Endothelial cell of umbilical vein (primary cell): ENCODE results near the gene NNT. TPM values are rescaled to one million over a fixed set of nuclear protein-coding genes. Genes with fewer than 3 reads are reported as not detected.

Experiments
- BruUV-seq: library from RNA; stranded (reverse); fragments of 400-500 nt; replicated peaks from 2 replicates; lab custom pipeline; 2021; lab: Mats Ljungman, UMichigan
- CTCF ChIA-PET: fragments of 300-600, 350-600 bp; sonication (Branson Sonifier 250); formaldehyde crosslinking; loops from one replicate; lab custom pipeline; 2021; ENCODE audit warnings: antibody characterized with exemption, inconsistent platforms; lab: Charles Lee
- POLR2A ChIA-PET: fragments of 300-600, 350-600 bp; sonication (Branson Sonifier 250); formaldehyde crosslinking; loops from one replicate; lab custom pipeline; 2021; ENCODE audit warnings: antibody characterized with exemption, inconsistent platforms; lab: Charles Lee
- DNase-seq: peaks from one replicate; pipeline ENCODE4 v3.0.0-alpha.2; 2011; ENCODE audit warnings: low read depth, low spot score
- FAIRE-seq: peaks from 2 replicates; lab custom pipeline; 2011; peaks lifted over from hg19 to GRCh38; lab: Jason Lieb, UNC
- H2AFZ ChIP-seq: 2 replicates; pipeline ENCODE4 v1.6.0; 2012; ENCODE audit warnings: low read depth, low read length, control low read depth, inconsistent platforms
- H3K27ac ChIP-seq: 2 replicates; pipeline ENCODE4 v1.5.1; 2011; ENCODE audit warnings: low read depth, mild to moderate bottlenecking, control low read depth, low read length, moderate library complexity; ENCODE audit not compliant: insufficient read depth
- H3K27me3 ChIP-seq, 2 experiments: 2 replicates each; pipeline versions ENCODE4 v1.6.0 to v1.6.1; 2011; ENCODE audit warnings: low read length in 2 of 2, mixed read lengths in 1 of 2; ENCODE audit not compliant: control insufficient read depth in 2 of 2, insufficient read depth in 2 of 2
- H3K36me3 ChIP-seq, 2 experiments: 2 replicates in 1 of 2; 3 replicates in 1 of 2; pipeline ENCODE4 v1.5.1; 2011; ENCODE audit warnings: low read length in 2 of 2, mild to moderate bottlenecking in 1 of 2, moderate library complexity in 1 of 2; ENCODE audit not compliant: control insufficient read depth in 2 of 2, insufficient read depth in 2 of 2; ENCODE audit errors: extremely low read depth in 1 of 2
- H3K4me1 ChIP-seq: 3 replicates; pipeline ENCODE4 v1.5.1; 2011; ENCODE audit warnings: mild to moderate bottlenecking, low read length; ENCODE audit not compliant: control insufficient read depth, insufficient read depth; ENCODE audit errors: extremely low read depth
- H3K4me2 ChIP-seq: 2 replicates; pipeline ENCODE4 v1.6.1; 2011; ENCODE audit warnings: low read length, control low read depth, mixed read lengths; ENCODE audit not compliant: insufficient read depth
- H3K4me3 ChIP-seq, 3 experiments: fragments of 200-600 bp in 1 of 3; sonication (generic), shearing (Covaris generic) in 1 of 3; replicated peaks in 1 of 3; 2 replicates each; pipeline ENCODE4 v1.5.1; 2011 to 2016; ENCODE audit warnings: control low read depth in 3 of 3, low read length in 3 of 3, mild to moderate bottlenecking in 2 of 3, inconsistent platforms in 1 of 3, low read depth in 1 of 3, moderate library complexity in 1 of 3; ENCODE audit not compliant: insufficient read depth in 1 of 3
- H3K79me2 ChIP-seq: 2 replicates; pipeline ENCODE4 v1.6.0; 2012; ENCODE audit warnings: low read length, inconsistent platforms; ENCODE audit not compliant: control insufficient read depth, insufficient read depth
- H3K9ac ChIP-seq: replicated peaks from 2 replicates; pipeline ENCODE3; 2011; ENCODE audit warnings: low read length, control low read depth; ENCODE audit not compliant: insufficient read depth; ENCODE audit errors: extremely low read depth
- H3K9me1 ChIP-seq: replicated peaks from 3 replicates; pipeline ENCODE4 v1.6.0; 2011; ENCODE audit warnings: mild to moderate bottlenecking, low read length; ENCODE audit not compliant: control insufficient read depth, insufficient read depth; ENCODE audit errors: extremely low read depth
- H3K9me3 ChIP-seq: replicated peaks from 2 replicates; pipeline ENCODE4 v1.5.1; 2012; ENCODE audit warnings: low read length, inconsistent platforms; ENCODE audit not compliant: control insufficient read depth, insufficient read depth
- H4K20me1 ChIP-seq: replicated peaks from 2 replicates; pipeline ENCODE3; 2011; ENCODE audit warnings: mild to moderate bottlenecking, low read length; ENCODE audit not compliant: control insufficient read depth, insufficient read depth; ENCODE audit errors: extremely low read depth
- EZH2 ChIP-seq: IDR thresholded peaks from 2 replicates; pipeline ENCODE4 v1.6.1; 2012; ENCODE audit warnings: borderline replicate concordance, low read depth, mild to moderate bottlenecking, moderate library complexity, low read length, inconsistent platforms; ENCODE audit not compliant: severe bottlenecking
- FOS ChIP-seq: IDR thresholded peaks from 2 replicates; pipeline ENCODE4 v1.6.1; 2011; ENCODE audit warnings: mild to moderate bottlenecking, low read length, moderate library complexity, borderline replicate concordance; ENCODE audit not compliant: insufficient read depth
- GATA2 ChIP-seq: IDR thresholded peaks from 2 replicates; pipeline ENCODE4 v1.7.0; 2011; ENCODE audit warnings: low read depth, mild to moderate bottlenecking, moderate library complexity, mixed read lengths, low read length; ENCODE audit not compliant: insufficient read length, insufficient read depth
- JUN ChIP-seq: IDR thresholded peaks from 2 replicates; pipeline ENCODE4 v1.6.1; 2011; ENCODE audit warnings: borderline replicate concordance, low read depth; ENCODE audit not compliant: insufficient read length, insufficient read depth
- MYC ChIP-seq: IDR thresholded peaks from one replicate; pipeline ENCODE4 v1.6.1; 2011; ENCODE audit warnings: mild to moderate bottlenecking, low read depth, low read length
- POLR2A ChIP-seq: IDR thresholded peaks from 2 replicates; pipeline ENCODE4 v1.6.1; 2012; ENCODE audit warnings: low read depth, mild to moderate bottlenecking, control low read depth, low read length
- POLR2AphosphoS5 ChIP-seq: IDR thresholded peaks from 2 replicates; pipeline ENCODE4 v1.6.1; 2012; ENCODE audit warnings: low read depth, mild to moderate bottlenecking, control low read depth, low read length, moderate library complexity; ENCODE audit not compliant: insufficient read depth
- dilution Hi-C: fragments of 300-500 bp; cut with MboI; formaldehyde crosslinking; loops from one replicate; pipeline ENCODE4 v1.15.0; 2019; ENCODE audit warnings: low sequenced_read_pairs; ENCODE audit not compliant: extremely low pct_ligation_motif_present
- intact Hi-C: fragments of 100-400 bp; cut with micrococcal nuclease; formaldehyde crosslinking; loops from one replicate; pipeline ENCODE4 v1.10.0; 2022
- polyA plus RNA-seq, 4 experiments: library from polyadenylated mRNA; depleted of rRNA in 3 of 4; stranded (reverse) in 3 of 4; unstranded in 1 of 4; fragments of >200 nt; gene quantifications; 2 replicates each; pipeline versions ENCODE4 v1.2.1 to v1.2.3, GENCODE V29; 2011 to 2012; ENCODE audit warnings: missing spikeins in 1 of 4
- total RNA-seq: library from RNA; stranded (reverse); gene quantifications from 2 replicates; pipeline ENCODE4 v1.2.3, GENCODE V29; 2021
- TF ChIP-seq, protein P1 (sequence below): IDR thresholded peaks from 2 replicates; pipeline ENCODE4 v1.6.1; 2011; ENCODE audit not compliant: insufficient read depth, insufficient read length
- TF ChIP-seq, protein P2 (sequence below), 2 donors: IDR thresholded peaks; 1 replicate in 1 of 2; 2 replicates in 1 of 2; pipeline ENCODE4 v1.5.1; 2011; ENCODE audit warnings: low read length in 2 of 2, mild to moderate bottlenecking in 2 of 2, moderate library complexity in 2 of 2, control low read depth in 1 of 2, inconsistent platforms in 1 of 2, low read depth in 1 of 2; ENCODE audit not compliant: insufficient read depth in 1 of 2; ENCODE audit errors: extremely low read depth in 1 of 2

The NNT gene
- total and polyA plus RNA-seq, 2 donors (not counting 3 experiments of a cell fraction or from before 2014, with no cell fraction given): 38.2 to 82.5 TPM

DNA sequence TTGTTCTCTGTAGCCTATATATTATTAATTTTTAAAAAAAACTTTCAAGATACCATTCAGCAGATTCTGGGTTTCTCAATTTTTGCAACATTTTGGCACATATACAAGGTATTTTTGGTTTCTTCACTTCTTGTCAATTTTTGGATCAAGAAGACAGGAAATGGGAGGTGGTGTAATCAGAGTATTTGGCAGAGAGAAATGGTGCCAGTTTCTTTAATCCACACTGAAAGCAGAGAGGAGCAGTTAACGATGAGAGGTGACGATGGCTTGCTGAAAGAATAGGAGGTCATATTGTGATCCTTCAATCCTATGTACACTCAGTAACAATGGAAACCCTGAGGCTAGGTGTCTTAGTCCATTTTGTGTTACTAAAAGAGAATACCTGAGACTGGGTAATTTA lies 16.4 kb downstream of the NNT start:
- dilution Hi-C loops (no loop called here), intact Hi-C loops (no loop called here)
- H2AFZ ChIP-seq: no peak overlapping the region
- ChIA-PET CTCF (interaction anchor here (0.6 to 1.1 kb wide), 2 partner anchors 12 to 60 kb away, joined by 5 to 9 read pairs; no protein-coding TSS in a partner anchor), POLR2A (no interaction called here)
- H3K36me3 ChIP-seq: peaks cover 8 to 12% of the 10 kb centered on the region in 2 experiments
- H3K27ac ChIP-seq: no peak overlapping the region
- no peak for FAIRE-seq
- TF ChIP-seq POLR2A (no peak), FOS (no peak), JUN (no peak), POLR2AphosphoS5 (no peak), EZH2 (no peak), GATA2 (no peak), MYC (no peak)
- TF ChIP-seq, protein P1, sequence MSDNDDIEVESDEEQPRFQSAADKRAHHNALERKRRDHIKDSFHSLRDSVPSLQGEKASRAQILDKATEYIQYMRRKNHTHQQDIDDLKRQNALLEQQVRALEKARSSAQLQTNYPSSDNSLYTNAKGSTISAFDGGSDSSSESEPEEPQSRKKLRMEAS: no peak
- TF ChIP-seq, protein P2, sequence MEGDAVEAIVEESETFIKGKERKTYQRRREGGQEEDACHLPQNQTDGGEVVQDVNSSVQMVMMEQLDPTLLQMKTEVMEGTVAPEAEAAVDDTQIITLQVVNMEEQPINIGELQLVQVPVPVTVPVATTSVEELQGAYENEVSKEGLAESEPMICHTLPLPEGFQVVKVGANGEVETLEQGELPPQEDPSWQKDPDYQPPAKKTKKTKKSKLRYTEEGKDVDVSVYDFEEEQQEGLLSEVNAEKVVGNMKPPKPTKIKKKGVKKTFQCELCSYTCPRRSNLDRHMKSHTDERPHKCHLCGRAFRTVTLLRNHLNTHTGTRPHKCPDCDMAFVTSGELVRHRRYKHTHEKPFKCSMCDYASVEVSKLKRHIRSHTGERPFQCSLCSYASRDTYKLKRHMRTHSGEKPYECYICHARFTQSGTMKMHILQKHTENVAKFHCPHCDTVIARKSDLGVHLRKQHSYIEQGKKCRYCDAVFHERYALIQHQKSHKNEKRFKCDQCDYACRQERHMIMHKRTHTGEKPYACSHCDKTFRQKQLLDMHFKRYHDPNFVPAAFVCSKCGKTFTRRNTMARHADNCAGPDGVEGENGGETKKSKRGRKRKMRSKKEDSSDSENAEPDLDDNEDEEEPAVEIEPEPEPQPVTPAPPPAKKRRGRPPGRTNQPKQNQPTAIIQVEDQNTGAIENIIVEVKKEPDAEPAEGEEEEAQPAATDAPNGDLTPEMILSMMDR (IDR thresholded peaks at IDR 0.05; ENCODE audit: extremely low read depth in 1 of 2, insufficient read depth in 1 of 2, low read depth in 1 of 2, low read length in 2 of 2): no peak
- no peak for DNase-seq
- no peaks in the 10 kb centered on the region for H4K20me1 ChIP-seq
- BruUV-seq: no TSS peak
- H3K4me3 ChIP-seq: no peak overlapping the region
- no peak overlapping the region for H3K4me2 ChIP-seq
- H3K9me1 ChIP-seq: no peaks in the 10 kb centered on the region
- no peaks in the 10 kb centered on the region for H3K27me3 ChIP-seq
- H3K9me3 ChIP-seq: no peaks in the 10 kb centered on the region
- no peak overlapping the region for H3K9ac ChIP-seq
- H3K79me2 ChIP-seq: no peaks in the 10 kb centered on the region
- no peaks in the 10 kb centered on the region for H3K4me1 ChIP-seq
